ENCODE results near the gene GALNT16. TPM values are rescaled to one million over a fixed set of nuclear protein-coding genes. Genes with fewer than 3 reads are reported as not detected.

The GALNT16 gene
- polyA plus RNA-seq, 3 donors = 0.01 TPM; not detected in 2

- H3K27me3 Mint-ChIP-seq (ENCODE audit: low read depth in 3 of 3) = no peaks in the 10 kb centered on the region
- Histone ChIP-seq H3K4me2 (replicated peaks; ENCODE audit: extremely low read depth, low read length, poor library complexity, severe bottlenecking) (peak overlapping the region; percentile 0), H3K27me3 (ENCODE audit: control insufficient read depth in 2 of 2, insufficient read depth in 2 of 2, low read length in 2 of 2) (no peaks in the 10 kb centered on the region), H3K4me3 (replicated peaks in 1 of 3; ENCODE audit: low read depth in 2 of 3, low read length in 3 of 3) (no peak overlapping the region), H3K4me1 (ENCODE audit: control insufficient read depth in 1 of 2, insufficient read depth in 2 of 2, low read length in 2 of 2) (peaks cover 18 to 26% of the 10 kb centered on the region in 2 donors), H3K9me3 (replicated peaks in 1 of 2; ENCODE audit: control insufficient read depth in 1 of 2, insufficient read depth in 1 of 2, low read length in 2 of 2) (no peaks in the 10 kb centered on the region), H3K79me2 (ENCODE audit: insufficient read depth, low read length) (no peaks in the 10 kb centered on the region), H3K27ac (ENCODE audit: low read depth in 1 of 2, low read length in 2 of 2) (peak overlapping the region in 1 of 2 donors; percentile 80), H3K36me3 (replicated peaks in 1 of 2; ENCODE audit: control insufficient read depth in 1 of 2, insufficient read depth in 2 of 2, low read length in 2 of 2) (peaks cover 16 to 29% of the 10 kb centered on the region in 2 donors), H4K20me1 (ENCODE audit: insufficient read depth, low read length) (peaks cover under 1% of the 10 kb centered on the region), H2AFZ (ENCODE audit: insufficient read depth, low read depth, low read length, poor library complexity, severe bottlenecking) (no peak overlapping the region), H3K9ac (ENCODE audit: insufficient read depth, low read length, poor library complexity, severe bottlenecking) (no peak overlapping the region)
- 97% methylated on average over 5 of the region's 5 CpGs for WGBS (ENCODE audit: insufficient coverage)
- no peak for DNase-seq
- peaks cover 45% of the 10 kb centered on the region in 2 donors for H3K36me3 Mint-ChIP-seq
- peaks cover 0 to 9% (median 5%) of the 10 kb centered on the region in 7 donors for H3K9me3 Mint-ChIP-seq
- no peak for TF ChIP-seq CTCF (IDR thresholded peaks at IDR 0.05)
- peak overlapping the region in 1 of 2 donors; percentile 14 for H3K4me3 Mint-ChIP-seq
- peak overlapping the region; percentile 63 to 94 (median 88) for H3K27ac Mint-ChIP-seq
- H3K4me1 Mint-ChIP-seq = peaks cover 23% of the 10 kb centered on the region
- intact Hi-C loops (cut with micrococcal nuclease) = no loop called here
Measured at GRCh38 chr14:69375722-69376121, 115.8 kb downstream of the GALNT16 start.

GRCh38 chr14:69376439-69376838, 116.5 kb downstream of the GALNT16 start:
- intact Hi-C loops (cut with micrococcal nuclease) = no loop called here
- peaks cover under 1% of the 10 kb centered on the region for H3K79me2 ChIP-seq (ENCODE audit: insufficient read depth, low read length)
- peak overlapping the region in 1 of 2 donors; percentile 80 for H3K27ac ChIP-seq (ENCODE audit: low read depth in 1 of 2, low read length in 2 of 2)
- peaks cover 18 to 26% of the 10 kb centered on the region in 2 donors for H3K4me1 ChIP-seq (ENCODE audit: control insufficient read depth in 1 of 2, insufficient read depth in 2 of 2, low read length in 2 of 2)
- Mint-ChIP-seq H3K4me3 (peak overlapping the region in 1 of 2 donors; percentile 14), H3K36me3 (peaks cover 51 to 52% of the 10 kb centered on the region in 2 donors), H3K27ac (peak overlapping the region; percentile 63 to 94 (median 88)), H3K9me3 (peaks cover 0 to 9% (median 5%) of the 10 kb centered on the region in 7 donors), H3K27me3 (ENCODE audit: low read depth in 3 of 3) (no peaks in the 10 kb centered on the region), H3K4me1 (peaks cover 23% of the 10 kb centered on the region)
- peaks cover 20 to 36% of the 10 kb centered on the region in 2 donors for H3K36me3 ChIP-seq (replicated peaks in 1 of 2; ENCODE audit: control insufficient read depth in 1 of 2, insufficient read depth in 2 of 2, low read length in 2 of 2)
- no peak for TF ChIP-seq CTCF (IDR thresholded peaks at IDR 0.05)
- no peak overlapping the region for H3K9ac ChIP-seq (ENCODE audit: insufficient read depth, low read length, poor library complexity, severe bottlenecking)
- no peaks in the 10 kb centered on the region for H3K9me3 ChIP-seq (replicated peaks in 1 of 2; ENCODE audit: control insufficient read depth in 1 of 2, insufficient read depth in 1 of 2, low read length in 2 of 2)
- H3K4me2 ChIP-seq (replicated peaks; ENCODE audit: extremely low read depth, low read length, poor library complexity, severe bottlenecking) = peak overlapping the region; percentile 6
- H3K27me3 ChIP-seq (ENCODE audit: control insufficient read depth in 2 of 2, insufficient read depth in 2 of 2, low read length in 2 of 2) = no peaks in the 10 kb centered on the region
- H3K4me3 ChIP-seq (replicated peaks in 1 of 3; ENCODE audit: low read depth in 2 of 3, low read length in 3 of 3) = peak overlapping the region in 1 of 3 experiments; percentile 24
- H4K20me1 ChIP-seq (ENCODE audit: insufficient read depth, low read length) = peaks cover 5% of the 10 kb centered on the region
- no peak overlapping the region for H2AFZ ChIP-seq (ENCODE audit: insufficient read depth, low read depth, low read length, poor library complexity, severe bottlenecking)
- peak; percentile 75 to 92 (median 89) for DNase-seq
